Caco-2 (cell line): Measurements from ENCODE around the gene CELF5. TPM values are rescaled to one million over a fixed set of nuclear protein-coding genes. Genes with fewer than 3 reads are reported as not detected.

Experiments
- BruUV-seq: library from RNA; stranded (reverse); fragments of 400-500 nt; replicated peaks from 2 replicates; lab custom pipeline; 2021; lab: Mats Ljungman, UMichigan
- CTCF ChIA-PET: fragments of 300-600 bp; sonication (Branson Sonifier 250); formaldehyde crosslinking; loops from one replicate; lab custom pipeline; 2022; ENCODE audit warnings: antibody characterized with exemption; lab: Charles Lee
- POLR2A ChIA-PET: fragments of 300-600 bp; sonication (Branson Sonifier 250); formaldehyde crosslinking; loops from one replicate; lab custom pipeline; 2022; ENCODE audit warnings: antibody characterized with exemption; lab: Charles Lee
- DNase-seq, 2 experiments: peaks; one replicate each; pipeline versions ENCODE4 v3.0.0 to v3.0.0-alpha.2; 2020 to 2022
- H3K27me3 ChIP-seq: replicated peaks from 2 replicates; pipeline ENCODE4 v1.6.0; 2011; ENCODE audit warnings: low read length; ENCODE audit not compliant: control insufficient read depth, insufficient read depth
- H3K36me3 ChIP-seq: 2 replicates; pipeline ENCODE4 v1.5.1; 2011; ENCODE audit warnings: low read length; ENCODE audit not compliant: control insufficient read depth, insufficient read depth
- H3K4me1 ChIP-seq: fragments of 250-450 bp; sonication (Bioruptor Pico); 2 replicates; pipeline ENCODE4 v1.5.1; 2020; ENCODE audit warnings: mild to moderate bottlenecking
- H3K4me3 ChIP-seq: 2 replicates; pipeline ENCODE4 v1.5.1; 2011; ENCODE audit warnings: low read depth, mild to moderate bottlenecking, control low read depth, low read length
- H3K9me3 ChIP-seq: fragments of 250-450 bp; sonication (Bioruptor Pico); 2 replicates; pipeline ENCODE4 v1.5.1; 2020; ENCODE audit warnings: mild to moderate bottlenecking, moderate library complexity
- H3K27ac Mint-ChIP-seq: one replicate; pipeline ENCODE4 v1.8.0; 2022; ENCODE audit warnings: mixed read lengths; ENCODE audit not compliant: unreplicated experiment
- H3K27me3 Mint-ChIP-seq: one replicate; pipeline ENCODE4 v1.8.0; 2022; ENCODE audit warnings: mixed read lengths; ENCODE audit not compliant: insufficient read depth, unreplicated experiment
- H3K36me3 Mint-ChIP-seq: one replicate; pipeline ENCODE4 v1.8.0; 2022; ENCODE audit warnings: mild to moderate bottlenecking, mixed read lengths; ENCODE audit not compliant: insufficient read depth, unreplicated experiment
- H3K4me1 Mint-ChIP-seq: one replicate; pipeline ENCODE4 v1.8.0; 2022; ENCODE audit warnings: low read depth, mixed read lengths; ENCODE audit not compliant: unreplicated experiment
- H3K4me3 Mint-ChIP-seq: one replicate; pipeline ENCODE4 v1.8.0; 2022; ENCODE audit warnings: mild to moderate bottlenecking, moderate library complexity, mixed read lengths; ENCODE audit not compliant: unreplicated experiment
- H3K9me3 Mint-ChIP-seq: one replicate; pipeline ENCODE4 v1.8.0; 2022; ENCODE audit warnings: mixed read lengths; ENCODE audit not compliant: unreplicated experiment
- CTCF ChIP-seq, 2 experiments: fragments of 200-600 bp in 1 of 2; IDR thresholded peaks; 1 replicate in 1 of 2; 2 replicates in 1 of 2; pipeline versions ENCODE4 v1.5.1 to v1.8.0; 2011 to 2022; ENCODE audit warnings: antibody characterized with exemption in 1 of 2, control low read depth in 1 of 2, inconsistent platforms in 1 of 2, low read depth in 1 of 2, low read length in 1 of 2, mild to moderate bottlenecking in 1 of 2, moderate library complexity in 1 of 2; ENCODE audit not compliant: insufficient read depth in 1 of 2, severe bottlenecking in 1 of 2, unreplicated experiment in 1 of 2
- intact Hi-C: fragments of 100-400 bp; cut with micrococcal nuclease; formaldehyde crosslinking; loops from one replicate; pipeline ENCODE4 v1.10.0; 2022; ENCODE audit not compliant: unreplicated experiment
- total RNA-seq: library from RNA; stranded (reverse); gene quantifications from 2 replicates; pipeline ENCODE4 v1.2.3, GENCODE V29; 2022

CELF5 gene
- total RNA-seq, 1 experiment from 2014 or later = 0.07 TPM

DNA sequence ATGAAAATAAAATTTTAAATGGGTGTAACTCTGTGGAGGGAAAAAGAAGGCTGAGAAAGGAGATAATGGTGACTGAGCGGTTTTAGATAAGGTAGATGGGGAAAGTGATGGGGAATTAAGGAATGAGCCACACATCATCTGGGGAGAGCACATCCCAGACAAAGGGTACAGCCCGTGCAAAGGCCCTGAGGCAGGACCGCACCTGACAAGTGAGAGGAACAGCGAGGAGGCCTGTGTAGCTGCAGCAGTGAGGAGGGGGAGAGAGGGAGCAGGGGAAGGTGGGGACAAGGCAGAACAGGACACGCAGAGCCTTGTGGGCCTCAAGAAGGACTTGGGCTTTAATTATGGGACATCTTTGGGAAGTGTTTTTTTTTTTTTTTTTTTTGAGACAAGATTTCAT lies 1.8 kb upstream of the CELF5 start:
- no peaks in the 10 kb centered on the region for H3K36me3 ChIP-seq
- CTCF ChIA-PET = no interaction called here
- Mint-ChIP-seq H3K36me3 (no peaks in the 10 kb centered on the region), H3K4me3 (no peak overlapping the region), H3K27ac (no peak overlapping the region), H3K9me3 (no peaks in the 10 kb centered on the region), H3K4me1 (no peaks in the 10 kb centered on the region), H3K27me3 (peaks cover 18% of the 10 kb centered on the region)
- DNase-seq = no peak
- intact Hi-C loops = no loop called here
- H3K27me3 ChIP-seq = no peaks in the 10 kb centered on the region
- no peak for TF ChIP-seq CTCF (IDR thresholded peaks at IDR 0.05; ENCODE audit: insufficient read depth in 1 of 2, low read depth in 1 of 2, low read length in 1 of 2, severe bottlenecking in 1 of 2, unreplicated experiment in 1 of 2)
- POLR2A ChIA-PET = no interaction called here
- H3K9me3 ChIP-seq = no peaks in the 10 kb centered on the region
- H3K4me3 ChIP-seq = no peak overlapping the region
- no TSS peak for BruUV-seq
- H3K4me1 ChIP-seq = no peaks in the 10 kb centered on the region

- H3K4me3 ChIP-seq = no peak overlapping the region
- no peaks in the 10 kb centered on the region for H3K27me3 ChIP-seq
- H3K4me3 Mint-ChIP-seq = peak overlapping the region; percentile 67
- TF ChIP-seq CTCF (IDR thresholded peaks at IDR 0.05; ENCODE audit: insufficient read depth in 1 of 2, low read depth in 1 of 2, low read length in 1 of 2, severe bottlenecking in 1 of 2, unreplicated experiment in 1 of 2) = no peak
- H3K9me3 ChIP-seq = no peaks in the 10 kb centered on the region
- H3K4me1 ChIP-seq = no peaks in the 10 kb centered on the region
- no TSS peak for BruUV-seq
- H3K27ac Mint-ChIP-seq = no peak overlapping the region
- no peaks in the 10 kb centered on the region for H3K36me3 ChIP-seq
- no peak for DNase-seq
- CTCF ChIA-PET = no interaction called here
- H3K9me3 Mint-ChIP-seq = no peaks in the 10 kb centered on the region
- H3K4me1 Mint-ChIP-seq = no peaks in the 10 kb centered on the region
- POLR2A ChIA-PET = no interaction called here
- H3K36me3 Mint-ChIP-seq = no peaks in the 10 kb centered on the region
- peaks cover 20% of the 10 kb centered on the region for H3K27me3 Mint-ChIP-seq
- intact Hi-C loops = no loop called here
These were observed 666 bp downstream of the CELF5 start for GRCh38 chr19:3225169-3225485.

GRCh38 chr19:3225677-3226093 lies 1.2 kb downstream of the CELF5 start:
- no peak for DNase-seq
- Histone ChIP-seq H3K4me1 (no peaks in the 10 kb centered on the region), H3K27me3 (no peaks in the 10 kb centered on the region), H3K9me3 (no peaks in the 10 kb centered on the region), H3K36me3 (no peaks in the 10 kb centered on the region), H3K4me3 (no peak overlapping the region)
- ChIA-PET CTCF (no interaction called here), POLR2A (no interaction called here)
- TF ChIP-seq CTCF (IDR thresholded peaks at IDR 0.05; ENCODE audit: insufficient read depth in 1 of 2, low read depth in 1 of 2, low read length in 1 of 2, severe bottlenecking in 1 of 2, unreplicated experiment in 1 of 2) = no peak
- H3K27ac Mint-ChIP-seq = no peak overlapping the region
- H3K4me3 Mint-ChIP-seq = no peak overlapping the region
- no peaks in the 10 kb centered on the region for H3K36me3 Mint-ChIP-seq
- intact Hi-C loops = no loop called here
- no TSS peak for BruUV-seq
- no peaks in the 10 kb centered on the region for H3K9me3 Mint-ChIP-seq
- peaks cover 20% of the 10 kb centered on the region for H3K27me3 Mint-ChIP-seq
- no peaks in the 10 kb centered on the region for H3K4me1 Mint-ChIP-seq
